H9 (cell line): ENCODE data around the gene PKP1. TPM values are rescaled to one million over a fixed set of nuclear protein-coding genes. Genes with fewer than 3 reads are reported as not detected.

Experiments
- DNase-seq: peaks from one replicate; pipeline ENCODE4 v3.0.0-alpha.2; 2017
- H2AFZ ChIP-seq: one replicate; pipeline ENCODE4 v1.6.1; 2013; ENCODE audit warnings: mild to moderate bottlenecking, low read length, control low read depth, moderate library complexity
- H2AK5ac ChIP-seq: 2 replicates; pipeline ENCODE4 v1.6.1; 2013; ENCODE audit warnings: low read length, control low read depth, mixed read lengths; ENCODE audit not compliant: insufficient read length
- H2BK120ac ChIP-seq: one replicate; pipeline ENCODE4 v1.6.1; 2013; ENCODE audit warnings: low read depth, mild to moderate bottlenecking, low read length, control low read depth, inconsistent platforms; ENCODE audit not compliant: poor library complexity, severe bottlenecking
- H2BK12ac ChIP-seq: 2 replicates; pipeline ENCODE4 v1.6.1; 2013; ENCODE audit warnings: low read length, control low read depth, mixed read lengths, low read depth; ENCODE audit not compliant: insufficient read length
- H2BK15ac ChIP-seq: 2 replicates; pipeline ENCODE4 v1.6.1; 2013; ENCODE audit warnings: low read depth, low read length, control low read depth
- H2BK20ac ChIP-seq: one replicate; pipeline ENCODE4 v1.6.1; 2013; ENCODE audit warnings: low read depth, mild to moderate bottlenecking, low read length, control low read depth, inconsistent platforms; ENCODE audit not compliant: poor library complexity, severe bottlenecking
- H2BK5ac ChIP-seq: 2 replicates; pipeline ENCODE4 v1.6.1; 2013; ENCODE audit warnings: low read length, control low read depth, mixed read lengths; ENCODE audit not compliant: insufficient read length
- H3K14ac ChIP-seq: 2 replicates; pipeline ENCODE4 v1.6.1; 2013; ENCODE audit warnings: low read length, control low read depth; ENCODE audit not compliant: insufficient read depth
- H3K18ac ChIP-seq: 2 replicates; pipeline ENCODE4 v1.6.1; 2013; ENCODE audit warnings: low read depth, mild to moderate bottlenecking, mixed read lengths, low read length, control low read depth; ENCODE audit not compliant: insufficient read length
- H3K23ac ChIP-seq: 2 replicates; pipeline ENCODE4 v1.6.1; 2013; ENCODE audit warnings: low read length, control low read depth, mixed read lengths, low read depth; ENCODE audit not compliant: insufficient read length
- H3K23me2 ChIP-seq: 2 replicates; pipeline ENCODE4 v1.6.1; 2013; ENCODE audit warnings: low read depth, mild to moderate bottlenecking, mixed read lengths, low read length, control low read depth; ENCODE audit not compliant: insufficient read length, poor library complexity, severe bottlenecking
- H3K27ac ChIP-seq: 2 replicates; pipeline ENCODE4 v1.5.1; 2013; ENCODE audit warnings: low read length, control low read depth, mixed read lengths, low read depth; ENCODE audit not compliant: insufficient read length
- H3K27me3 ChIP-seq: 2 replicates; pipeline ENCODE4 v1.6.1; 2013; ENCODE audit warnings: low read length, control low read depth, inconsistent platforms; ENCODE audit not compliant: insufficient read depth
- H3K4ac ChIP-seq: 2 replicates; pipeline ENCODE4 v1.6.1; 2013; ENCODE audit warnings: low read depth, mild to moderate bottlenecking, control low read depth, inconsistent platforms, low read length, moderate library complexity
- H3K4me1 ChIP-seq: 2 replicates; pipeline ENCODE4 v1.6.1; 2013; ENCODE audit warnings: low read length, control low read depth, inconsistent platforms; ENCODE audit not compliant: insufficient read depth
- H3K4me2 ChIP-seq: 2 replicates; pipeline ENCODE4 v1.6.1; 2013; ENCODE audit warnings: low read length, control low read depth, mixed read lengths; ENCODE audit not compliant: insufficient read length, insufficient read depth
- H3K56ac ChIP-seq: 2 replicates; pipeline ENCODE4 v1.6.1; 2013; ENCODE audit warnings: low read depth, mild to moderate bottlenecking, mixed read lengths, low read length, control low read depth; ENCODE audit not compliant: insufficient read length
- H3K79me1 ChIP-seq: 2 replicates; pipeline ENCODE4 v1.6.1; 2013; ENCODE audit warnings: low read depth, mild to moderate bottlenecking, moderate library complexity, low read length, control low read depth, inconsistent platforms; ENCODE audit not compliant: insufficient read depth, poor library complexity, severe bottlenecking
- H3K79me2 ChIP-seq: 2 replicates; pipeline ENCODE4 v1.6.1; 2013; ENCODE audit warnings: low read length, control low read depth, inconsistent platforms; ENCODE audit not compliant: insufficient read depth
- H3K9ac ChIP-seq: 2 replicates; pipeline ENCODE4 v1.6.1; 2013; ENCODE audit warnings: low read length, control low read depth, mixed read lengths; ENCODE audit not compliant: insufficient read length; ENCODE audit errors: extremely low read depth
- H3K9me3 ChIP-seq: one replicate; pipeline ENCODE4 v1.6.1; 2013; ENCODE audit warnings: low read depth, low read length, inconsistent platforms; ENCODE audit not compliant: control insufficient read depth
- H3T11ph ChIP-seq: one replicate; pipeline ENCODE4 v1.6.1; 2013; ENCODE audit warnings: mild to moderate bottlenecking, low read length, control low read depth, inconsistent platforms
- H4K20me1 ChIP-seq: one replicate; pipeline ENCODE4 v1.6.1; 2013; ENCODE audit not compliant: control insufficient read depth, insufficient read length, insufficient read depth
- H4K5ac ChIP-seq: 2 replicates; pipeline ENCODE4 v1.6.1; 2013; ENCODE audit warnings: low read depth, mild to moderate bottlenecking, mixed read lengths, low read length, control low read depth; ENCODE audit not compliant: insufficient read length
- H4K8ac ChIP-seq: replicated peaks from 2 replicates; pipeline ENCODE4 v1.6.1; 2013; ENCODE audit warnings: low read length, control low read depth, mixed read lengths, low read depth; ENCODE audit not compliant: insufficient read length
- H4K91ac ChIP-seq: 2 replicates; pipeline ENCODE4 v1.6.1; 2013; ENCODE audit warnings: low read depth, mild to moderate bottlenecking, moderate library complexity, mixed read lengths, low read length, control low read depth; ENCODE audit not compliant: insufficient read length
- H3K27ac Mint-ChIP-seq, 3 experiments: 2 replicates in 2 of 3; 3 replicates in 1 of 3; pipeline ENCODE4 v1.8.0; 2020 to 2021; ENCODE audit warnings: mixed read lengths in 3 of 3, mild to moderate bottlenecking in 1 of 3, moderate library complexity in 1 of 3
- H3K27me3 Mint-ChIP-seq: 2 replicates; pipeline ENCODE4 v1.8.0; 2021; ENCODE audit warnings: low read depth, mild to moderate bottlenecking, moderate library complexity, mixed read lengths
- H3K36me3 Mint-ChIP-seq, 3 experiments: 2 replicates in 2 of 3; 3 replicates in 1 of 3; pipeline ENCODE4 v1.8.0; 2020 to 2021; ENCODE audit warnings: low read depth in 3 of 3, mixed read lengths in 3 of 3; ENCODE audit not compliant: insufficient read depth in 1 of 3
- H3K4me1 Mint-ChIP-seq, 2 experiments: 2 replicates each; pipeline ENCODE4 v1.8.0; 2020; ENCODE audit warnings: mixed read lengths in 2 of 2
- H3K4me3 Mint-ChIP-seq, 2 experiments: 2 replicates in 1 of 2; 3 replicates in 1 of 2; pipeline ENCODE4 v1.8.0; 2020 to 2021; ENCODE audit warnings: mild to moderate bottlenecking in 2 of 2, mixed read lengths in 2 of 2, moderate library complexity in 1 of 2
- H3K9me3 Mint-ChIP-seq, 2 experiments: 2 replicates in 1 of 2; 3 replicates in 1 of 2; pipeline ENCODE4 v1.8.0; 2020; ENCODE audit warnings: mild to moderate bottlenecking in 2 of 2, mixed read lengths in 2 of 2, moderate library complexity in 1 of 2
- CTCF ChIP-seq: fragments of 200-600 bp; sonication (generic); conservative IDR thresholded peaks from 3 replicates; pipeline ENCODE4 v1.8.0; 2021; ENCODE audit warnings: antibody characterized with exemption, mild to moderate bottlenecking
- WGBS: extraction: QIAGEN DNeasy Blood & Tissue Kit; methylation state at CpG from one replicate; pipeline ENCODE4 v1.1.7; 2013; ENCODE audit warnings: missing lambda C conversion rate, low lambda C conversion rate, mixed read lengths; ENCODE audit not compliant: insufficient read length; ENCODE audit errors: extremely low coverage; 5-methylcytosine and 5-hydroxymethylcytosine counted together
- total RNA-seq: library from RNA; stranded (reverse); gene quantifications from 2 replicates; pipeline ENCODE4 v1.2.1, GENCODE V29; 2021

The PKP1 gene
- total RNA-seq, 1 experiment from 2014 or later, result 0.09 TPM

- H3K9me3 Mint-ChIP-seq, result no peaks in the 10 kb centered on the region
These were observed 17.6 kb upstream of the PKP1 start for GRCh38 chr1:201265756-201266155.

More at GRCh38 chr1:201265756-201266155, 17.6 kb upstream of the PKP1 start:
- H3K4me2 ChIP-seq, result no peak overlapping the region
- H4K20me1 ChIP-seq, result no peaks in the 10 kb centered on the region
- H3T11ph ChIP-seq, result no peak overlapping the region
- no peak overlapping the region for H2BK20ac ChIP-seq
- no CpG with 5 or more reads among the region's 3 CpGs for WGBS
- no peaks in the 10 kb centered on the region for H3K4me1 ChIP-seq
- no peak overlapping the region for H3K27ac ChIP-seq
- H3K27me3 Mint-ChIP-seq, result peaks cover 46% of the 10 kb centered on the region
- no peak overlapping the region for H4K8ac ChIP-seq
- H3K14ac ChIP-seq, result no peak overlapping the region
- H2BK15ac ChIP-seq, result no peak overlapping the region
- H3K79me1 ChIP-seq, result no peaks in the 10 kb centered on the region
- H3K27ac Mint-ChIP-seq, result no peak overlapping the region
- no peak overlapping the region for H2BK12ac ChIP-seq
- no peak overlapping the region for H3K23ac ChIP-seq
- no peak overlapping the region for H4K91ac ChIP-seq
- H3K4ac ChIP-seq, result no peak overlapping the region
- no peak for DNase-seq
- H2AK5ac ChIP-seq, result no peak overlapping the region
- no peak overlapping the region for H3K4me3 Mint-ChIP-seq
- no peak overlapping the region for H3K18ac ChIP-seq
- H2AFZ ChIP-seq, result no peak overlapping the region
- H3K56ac ChIP-seq, result no peak overlapping the region
- H3K4me1 Mint-ChIP-seq, result no peaks in the 10 kb centered on the region
- H4K5ac ChIP-seq, result no peak overlapping the region
- no peaks in the 10 kb centered on the region for H3K79me2 ChIP-seq
- no peak overlapping the region for H2BK5ac ChIP-seq
- no peaks in the 10 kb centered on the region for H3K9me3 ChIP-seq
- H3K27me3 ChIP-seq, result no peaks in the 10 kb centered on the region
- no peak overlapping the region for H3K9ac ChIP-seq
- TF ChIP-seq CTCF, result no peak
- H3K36me3 Mint-ChIP-seq, result no peaks in the 10 kb centered on the region
- no peak overlapping the region for H2BK120ac ChIP-seq
- no peaks in the 10 kb centered on the region for H3K23me2 ChIP-seq
